Measurements from ENCODE around the gene CIPC. TPM values are rescaled to one million over a fixed set of nuclear protein-coding genes. Genes with fewer than 3 reads are reported as not detected.
A peak's percentile ranks its signal among the peaks of the same experiment; 100 is the strongest.

CIPC gene
- total and polyA plus RNA-seq, 9 of the 15 experiments (the other 6 are each of a cell fraction or from before 2014, with no cell fraction given) = 5.0 to 16.9 (median 10.7) TPM

GRCh38 chr14:77124345-77125280 lies 26.6 kb downstream of the CIPC start (continued):
- TF ChIP-seq ZBTB43 (CRISPR knock-in tag; IDR thresholded peaks at IDR 0.05) (no peak), LEF1 (IDR thresholded peaks at IDR 0.05) (no peak), RFX1 (IDR thresholded peaks at IDR 0.05) (no peak), CC2D1A (IDR thresholded peaks at IDR 0.05) (no peak), ZNF124 (CRISPR knock-in tag; IDR thresholded peaks at IDR 0.05) (no peak), CEBPB (tag; IDR thresholded peaks at IDR 0.05) (no peak), ZNF280A (IDR thresholded peaks at IDR 0.05; ENCODE audit: low read depth, partially characterized antibody) (no peak), NEUROD1 (IDR thresholded peaks at IDR 0.05; ENCODE audit: borderline replicate concordance, low read depth, low read length, partially characterized antibody) (no peak), DIDO1 (tag; IDR thresholded peaks at IDR 0.05; ENCODE audit: low read depth) (no peak), PCBP1 (IDR thresholded peaks at IDR 0.05; ENCODE audit: low read depth, low read length, poor library complexity, severe bottlenecking) (no peak), ZNF316 (IDR thresholded peaks at IDR 0.05) (no peak), EGR1 (conservative IDR thresholded peaks at IDR 0.05) (peak; percentile 67), PML (IDR thresholded peaks at IDR 0.05; ENCODE audit: low read length) (no peak), RB1 (IDR thresholded peaks at IDR 0.05; ENCODE audit: low read depth) (peak; percentile 76; the same call in 1 of the 2 replicates), BRCA1 (IDR thresholded peaks at IDR 0.05) (no peak), BRCA1 (CRISPR knock-in tag; IDR thresholded peaks at IDR 0.05) (no peak), RAD21 (CRISPR knock-in tag; conservative IDR thresholded peaks at IDR 0.05 in 1 of 2, IDR thresholded peaks at IDR 0.05 in 1 of 2) (peak in 1 of 2 experiments; percentile 51; a peak in 2 of 4 replicates), CREB1 (IDR thresholded peaks at IDR 0.05) (no peak), CREB1 (CRISPR knock-in tag; IDR thresholded peaks at IDR 0.05) (no peak)
- TF ChIP-seq, protein P1, sequence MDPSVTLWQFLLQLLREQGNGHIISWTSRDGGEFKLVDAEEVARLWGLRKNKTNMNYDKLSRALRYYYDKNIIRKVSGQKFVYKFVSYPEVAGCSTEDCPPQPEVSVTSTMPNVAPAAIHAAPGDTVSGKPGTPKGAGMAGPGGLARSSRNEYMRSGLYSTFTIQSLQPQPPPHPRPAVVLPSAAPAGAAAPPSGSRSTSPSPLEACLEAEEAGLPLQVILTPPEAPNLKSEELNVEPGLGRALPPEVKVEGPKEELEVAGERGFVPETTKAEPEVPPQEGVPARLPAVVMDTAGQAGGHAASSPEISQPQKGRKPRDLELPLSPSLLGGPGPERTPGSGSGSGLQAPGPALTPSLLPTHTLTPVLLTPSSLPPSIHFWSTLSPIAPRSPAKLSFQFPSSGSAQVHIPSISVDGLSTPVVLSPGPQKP (CRISPR knock-in tag; IDR thresholded peaks at IDR 0.05) = no peak
- TF ChIP-seq, protein P2, sequence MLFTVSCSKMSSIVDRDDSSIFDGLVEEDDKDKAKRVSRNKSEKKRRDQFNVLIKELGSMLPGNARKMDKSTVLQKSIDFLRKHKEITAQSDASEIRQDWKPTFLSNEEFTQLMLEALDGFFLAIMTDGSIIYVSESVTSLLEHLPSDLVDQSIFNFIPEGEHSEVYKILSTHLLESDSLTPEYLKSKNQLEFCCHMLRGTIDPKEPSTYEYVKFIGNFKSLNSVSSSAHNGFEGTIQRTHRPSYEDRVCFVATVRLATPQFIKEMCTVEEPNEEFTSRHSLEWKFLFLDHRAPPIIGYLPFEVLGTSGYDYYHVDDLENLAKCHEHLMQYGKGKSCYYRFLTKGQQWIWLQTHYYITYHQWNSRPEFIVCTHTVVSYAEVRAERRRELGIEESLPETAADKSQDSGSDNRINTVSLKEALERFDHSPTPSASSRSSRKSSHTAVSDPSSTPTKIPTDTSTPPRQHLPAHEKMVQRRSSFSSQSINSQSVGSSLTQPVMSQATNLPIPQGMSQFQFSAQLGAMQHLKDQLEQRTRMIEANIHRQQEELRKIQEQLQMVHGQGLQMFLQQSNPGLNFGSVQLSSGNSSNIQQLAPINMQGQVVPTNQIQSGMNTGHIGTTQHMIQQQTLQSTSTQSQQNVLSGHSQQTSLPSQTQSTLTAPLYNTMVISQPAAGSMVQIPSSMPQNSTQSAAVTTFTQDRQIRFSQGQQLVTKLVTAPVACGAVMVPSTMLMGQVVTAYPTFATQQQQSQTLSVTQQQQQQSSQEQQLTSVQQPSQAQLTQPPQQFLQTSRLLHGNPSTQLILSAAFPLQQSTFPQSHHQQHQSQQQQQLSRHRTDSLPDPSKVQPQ (CRISPR knock-in tag; IDR thresholded peaks at IDR 0.05; ENCODE audit: borderline replicate concordance) = no peak
